Measurements from ENCODE around the gene KRT25.

GRCh38 chr17:40699371-40699770 lies 55.8 kb downstream of the KRT25 start:
- TF ChIP-seq CTCF (IDR thresholded peaks at IDR 0.05 in 2 of 3, conservative IDR thresholded peaks at IDR 0.05 in 1 of 3; ENCODE audit: borderline replicate concordance in 1 of 3, insufficient read depth in 1 of 3, low read depth in 2 of 3, low read length in 2 of 3) (no peak), ELF1 (IDR thresholded peaks at IDR 0.05; ENCODE audit: borderline replicate concordance, low read depth) (no peak), EZH2 (IDR thresholded peaks at IDR 0.05) (no peak), EZH2phosphoT487 (IDR thresholded peaks at IDR 0.05; ENCODE audit: borderline replicate concordance) (no peak), POLR2AphosphoS5 (IDR thresholded peaks at IDR 0.05; ENCODE audit: low read depth, low read length) (no peak), YY1 (IDR thresholded peaks at IDR 0.05; ENCODE audit: extremely low read depth, insufficient replicate concordance, low read depth, low read length) (no peak), MAX (IDR thresholded peaks at IDR 0.05) (no peak), ZNF274 (IDR thresholded peaks at IDR 0.05; ENCODE audit: low read depth, low read length) (no peak), CEBPB (IDR thresholded peaks at IDR 0.05; ENCODE audit: low read depth) (no peak), POLR2A (IDR thresholded peaks at IDR 0.05; ENCODE audit: borderline replicate concordance, extremely low read depth, insufficient read depth, insufficient read length) (no peak)

Data from HCT116 (cell line).